ENCODE measurements around the gene MRTFA.

DNA sequence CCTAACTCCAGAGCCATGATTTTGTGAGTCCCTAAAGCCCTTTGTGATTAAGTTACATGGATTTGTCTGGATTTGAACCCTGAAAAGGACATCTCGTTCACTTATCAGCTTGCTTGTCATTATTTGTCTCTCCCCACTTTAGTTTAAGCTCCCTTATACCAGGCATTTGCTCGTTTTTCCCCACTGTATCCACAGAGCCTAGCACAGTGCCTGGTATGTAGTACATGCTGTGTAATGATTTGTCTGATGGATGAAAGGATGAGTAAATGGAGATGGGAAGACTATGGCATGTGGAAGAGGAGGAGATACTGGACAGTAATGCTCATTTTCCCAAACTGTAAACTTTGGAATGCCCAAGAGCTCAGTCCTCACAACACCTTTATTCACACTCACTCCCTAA, 33.5 kb upstream of the MRTFA start:
- TF ChIP-seq POLR2A (IDR thresholded peaks at IDR 0.05) (no peak), POLR2AphosphoS5 (IDR thresholded peaks at IDR 0.05) (no peak)
- TF ChIP-seq, protein P1, sequence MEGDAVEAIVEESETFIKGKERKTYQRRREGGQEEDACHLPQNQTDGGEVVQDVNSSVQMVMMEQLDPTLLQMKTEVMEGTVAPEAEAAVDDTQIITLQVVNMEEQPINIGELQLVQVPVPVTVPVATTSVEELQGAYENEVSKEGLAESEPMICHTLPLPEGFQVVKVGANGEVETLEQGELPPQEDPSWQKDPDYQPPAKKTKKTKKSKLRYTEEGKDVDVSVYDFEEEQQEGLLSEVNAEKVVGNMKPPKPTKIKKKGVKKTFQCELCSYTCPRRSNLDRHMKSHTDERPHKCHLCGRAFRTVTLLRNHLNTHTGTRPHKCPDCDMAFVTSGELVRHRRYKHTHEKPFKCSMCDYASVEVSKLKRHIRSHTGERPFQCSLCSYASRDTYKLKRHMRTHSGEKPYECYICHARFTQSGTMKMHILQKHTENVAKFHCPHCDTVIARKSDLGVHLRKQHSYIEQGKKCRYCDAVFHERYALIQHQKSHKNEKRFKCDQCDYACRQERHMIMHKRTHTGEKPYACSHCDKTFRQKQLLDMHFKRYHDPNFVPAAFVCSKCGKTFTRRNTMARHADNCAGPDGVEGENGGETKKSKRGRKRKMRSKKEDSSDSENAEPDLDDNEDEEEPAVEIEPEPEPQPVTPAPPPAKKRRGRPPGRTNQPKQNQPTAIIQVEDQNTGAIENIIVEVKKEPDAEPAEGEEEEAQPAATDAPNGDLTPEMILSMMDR (IDR thresholded peaks at IDR 0.05 in 8 of 11, conservative IDR thresholded peaks at IDR 0.05 in 3 of 11) = no peak
